BLaER1 treated with 17β-estradiol and CSF1 and Interleukin-3, amounts not matched to agents 10 nM and 100 nM (cell line): ENCODE data around the gene GAS7.

ENCODE experiments used
- H3K27ac ChIP-seq, 11 experiments: shearing (Covaris generic); formaldehyde crosslinking; 2 replicates each; pipeline ENCODE4 v1.8.1; 2022
- H3K27me3 ChIP-seq, 11 experiments: shearing (Covaris generic); formaldehyde crosslinking; 2 replicates each; pipeline ENCODE4 v1.8.1; 2022
- H3K36me3 ChIP-seq, 11 experiments: shearing (Covaris generic); formaldehyde crosslinking; 2 replicates each; pipeline ENCODE4 v1.8.1; 2022
- H3K4me1 ChIP-seq, 10 experiments: shearing (Covaris generic); formaldehyde crosslinking; 2 replicates each; pipeline ENCODE4 v1.8.1; 2022
- H3K4me2 ChIP-seq, 11 experiments: shearing (Covaris generic); formaldehyde crosslinking; 2 replicates each; pipeline ENCODE4 v1.8.1; 2022
- H3K4me3 ChIP-seq, 10 experiments: shearing (Covaris generic); formaldehyde crosslinking; 2 replicates each; pipeline ENCODE4 v1.8.1; 2022
- H3K9ac ChIP-seq, 11 experiments: shearing (Covaris generic); formaldehyde crosslinking; 2 replicates each; pipeline ENCODE4 v1.8.1; 2022
- H3K9me3 ChIP-seq, 11 experiments: shearing (Covaris generic); formaldehyde crosslinking; replicated peaks in 1 of 11; 2 replicates each; pipeline ENCODE4 v1.8.1; 2022
- H4K20me1 ChIP-seq, 11 experiments: shearing (Covaris generic); formaldehyde crosslinking; 2 replicates each; pipeline ENCODE4 v1.8.1; 2022
- Cebpa-rat ChIP-seq, 11 experiments: shearing (Covaris generic); IDR thresholded peaks; 2 replicates each; pipeline ENCODE4 v1.8.1; 2022

GAS7 gene

DNA sequence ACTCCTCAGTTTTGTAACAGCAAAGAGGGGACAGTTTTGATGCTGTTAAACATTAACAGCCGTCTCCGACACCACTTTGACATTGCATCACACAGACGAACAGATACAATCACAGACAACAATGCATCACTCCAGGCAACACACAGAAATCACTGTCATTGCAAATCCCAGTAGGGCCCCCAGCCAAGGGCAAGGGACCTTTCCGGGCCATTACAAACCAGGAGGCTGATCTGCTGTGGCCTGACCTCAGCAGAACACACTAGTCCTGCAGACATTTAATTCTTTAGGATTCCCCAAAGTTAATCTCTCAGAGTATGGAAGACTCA lies 157.2 kb downstream of the GAS7 start:
- peak overlapping the region in 10 of 11 experiments; percentile 63 to 87 (median 80); a peak in 18 of 22 replicates for H3K9ac ChIP-seq
- peaks cover 97 to 100% (median 100%) of the 10 kb centered on the region in 10 experiments for H3K4me1 ChIP-seq
- H3K4me3 ChIP-seq = peak overlapping the region in 6 of 10 experiments; percentile 6 to 39 (median 10); a peak in 3 of 20 replicates
- peak overlapping the region; percentile 70 to 99 (median 89) for H3K4me2 ChIP-seq
- TF ChIP-seq Cebpa-rat (IDR thresholded peaks at IDR 0.05) = no peak; a peak in 1 of 22 replicates
- peaks cover 0 to 80% (median 58%) of the 10 kb centered on the region in 11 experiments; a peak in 20 of 22 replicates for H3K36me3 ChIP-seq
- no peaks in the 10 kb centered on the region for H3K27me3 ChIP-seq
- peak overlapping the region; percentile 66 to 100 (median 98); a peak in 21 of 22 replicates for H3K27ac ChIP-seq
- H3K9me3 ChIP-seq = peaks cover 0 to 22% (median 7%) of the 10 kb centered on the region in 11 experiments; a peak in 9 of 22 replicates
- H4K20me1 ChIP-seq = peaks cover 0 to 37% (median 0%) of the 10 kb centered on the region in 11 experiments; a peak in 5 of 22 replicates

DNA sequence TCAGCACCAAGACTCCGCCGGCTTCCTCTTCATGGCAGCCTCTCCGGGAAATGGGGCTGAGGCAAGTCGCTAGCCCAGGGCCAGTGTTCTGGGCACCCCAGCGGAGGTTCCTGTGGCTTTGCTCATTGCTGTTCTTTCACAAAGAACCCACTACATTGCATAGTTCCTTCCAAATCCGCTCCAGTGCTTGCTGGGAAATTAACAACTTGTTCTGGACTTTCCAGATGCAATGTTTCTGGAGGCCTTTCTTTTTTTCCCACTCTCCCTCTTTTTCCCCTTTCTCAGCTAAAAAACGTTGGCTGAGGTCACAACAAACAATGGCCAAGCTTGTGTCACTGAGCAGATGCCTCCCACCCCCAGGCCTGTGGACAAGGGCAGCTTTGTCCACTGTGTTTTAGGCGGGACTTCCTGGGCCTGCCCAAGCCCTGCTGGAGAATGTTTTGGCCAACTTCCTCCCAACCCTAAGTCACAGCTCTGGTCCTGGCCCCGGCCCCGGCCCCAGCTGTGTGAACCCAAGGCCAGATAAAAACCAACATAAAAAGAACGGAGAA lies 161.8 kb downstream of the GAS7 start:
- no peak for TF ChIP-seq Cebpa-rat (IDR thresholded peaks at IDR 0.05)
- peaks cover 0 to 19% (median 4%) of the 10 kb centered on the region in 11 experiments; a peak in 9 of 22 replicates for H3K9me3 ChIP-seq
- H3K4me3 ChIP-seq = peak overlapping the region in 7 of 10 experiments; percentile 4 to 61 (median 35); a peak in 12 of 20 replicates
- peaks cover 0 to 27% (median 0%) of the 10 kb centered on the region in 11 experiments; a peak in 4 of 22 replicates for H4K20me1 ChIP-seq
- H3K27me3 ChIP-seq = no peaks in the 10 kb centered on the region
- H3K4me2 ChIP-seq = peak overlapping the region; percentile 74 to 99 (median 93)
- H3K27ac ChIP-seq = peak overlapping the region; percentile 87 to 100 (median 98)
- H3K4me1 ChIP-seq = peaks cover 95 to 100% (median 98%) of the 10 kb centered on the region in 10 experiments
- H3K9ac ChIP-seq = peak overlapping the region; percentile 82 to 95 (median 91)
- peaks cover 0 to 85% (median 77%) of the 10 kb centered on the region in 11 experiments; a peak in 21 of 22 replicates for H3K36me3 ChIP-seq

DNA sequence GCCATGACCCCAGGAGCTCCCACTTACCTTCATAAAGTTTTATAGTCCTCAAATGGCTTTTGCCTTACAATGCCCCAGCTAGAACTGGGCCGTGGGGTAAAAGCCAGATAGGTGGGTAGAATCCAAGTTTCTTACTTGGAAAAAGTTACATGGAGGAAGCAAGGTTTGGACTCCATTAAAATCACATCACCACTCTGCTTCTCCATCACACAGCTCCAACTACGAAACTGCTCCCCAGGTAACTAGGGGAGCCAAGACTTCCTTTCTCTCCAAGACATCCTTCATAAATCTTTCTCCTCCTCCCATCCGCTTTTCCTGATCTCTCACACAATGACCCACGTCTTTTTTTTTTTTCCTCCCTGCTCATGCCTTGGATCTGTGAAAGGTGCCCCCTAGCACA lies 162.5 kb downstream of the GAS7 start:
- peaks cover 7 to 85% (median 77%) of the 10 kb centered on the region in 11 experiments; a peak in 21 of 22 replicates for H3K36me3 ChIP-seq
- H3K9me3 ChIP-seq = peaks cover 0 to 15% (median 0%) of the 10 kb centered on the region in 11 experiments; a peak in 3 of 22 replicates
- H3K4me3 ChIP-seq = peak overlapping the region in 7 of 10 experiments; percentile 4 to 61 (median 35); a peak in 13 of 20 replicates
- peaks cover 0 to 30% (median 1%) of the 10 kb centered on the region in 11 experiments; a peak in 7 of 22 replicates for H4K20me1 ChIP-seq
- H3K27ac ChIP-seq = peak overlapping the region; percentile 87 to 100 (median 98)
- peak overlapping the region; percentile 82 to 95 (median 91) for H3K9ac ChIP-seq
- peaks cover 95 to 100% (median 98%) of the 10 kb centered on the region in 10 experiments for H3K4me1 ChIP-seq
- TF ChIP-seq Cebpa-rat (IDR thresholded peaks at IDR 0.05) = no peak
- H3K4me2 ChIP-seq = peak overlapping the region; percentile 74 to 99 (median 93)
- H3K27me3 ChIP-seq = no peaks in the 10 kb centered on the region

DNA sequence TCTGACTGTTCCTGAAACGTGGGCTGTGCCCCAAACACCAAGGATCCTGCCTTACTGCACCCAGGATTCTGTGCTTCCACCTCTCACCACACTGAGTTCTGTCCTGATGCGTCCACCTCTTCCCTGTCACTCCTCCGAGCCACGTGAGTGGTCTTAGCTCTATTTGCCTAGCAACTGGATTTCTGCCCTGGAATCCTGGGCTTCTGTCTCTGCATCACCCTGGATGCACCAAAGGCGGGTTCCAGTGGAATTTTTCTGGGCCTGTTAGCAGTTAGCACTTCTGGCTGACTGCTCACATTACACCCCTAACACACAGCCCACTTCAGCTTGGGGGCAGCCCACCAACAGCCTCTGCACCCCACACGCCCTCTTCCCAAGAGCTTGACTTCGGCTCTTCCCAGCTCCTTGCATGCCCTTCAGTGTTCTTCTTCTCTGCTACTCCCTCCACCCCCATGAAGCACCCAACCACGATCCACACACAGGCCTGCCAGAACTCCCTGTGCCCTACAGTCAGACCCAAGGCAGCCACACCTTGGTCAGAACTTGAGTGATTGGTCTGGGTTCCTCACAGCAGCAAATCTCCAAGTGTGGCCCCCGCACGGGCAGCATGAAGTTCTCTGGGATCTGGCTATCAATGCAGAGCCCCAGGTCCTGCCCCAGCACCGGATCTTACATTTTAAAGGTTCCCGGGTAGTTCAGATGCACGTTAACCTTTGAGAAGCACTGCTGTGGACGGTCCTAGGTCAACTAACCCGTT lies 163.5 kb downstream of the GAS7 start:
- Histone ChIP-seq H3K9ac (peak overlapping the region; percentile 82 to 95 (median 91)), H3K27me3 (no peaks in the 10 kb centered on the region), H3K4me1 (peaks cover 94 to 100% (median 98%) of the 10 kb centered on the region in 10 experiments), H3K9me3 (peaks cover 0 to 21% (median 0%) of the 10 kb centered on the region in 11 experiments; a peak in 2 of 22 replicates), H4K20me1 (peaks cover 0 to 33% (median 11%) of the 10 kb centered on the region in 11 experiments; a peak in 7 of 22 replicates), H3K27ac (peak overlapping the region; percentile 87 to 100 (median 98)), H3K4me3 (peak overlapping the region in 8 of 10 experiments; percentile 20 to 61 (median 48); a peak in 13 of 20 replicates), H3K36me3 (peaks cover 16 to 85% (median 77%) of the 10 kb centered on the region in 11 experiments), H3K4me2 (peak overlapping the region; percentile 74 to 99 (median 93))
- no peak for TF ChIP-seq Cebpa-rat (IDR thresholded peaks at IDR 0.05)

DNA sequence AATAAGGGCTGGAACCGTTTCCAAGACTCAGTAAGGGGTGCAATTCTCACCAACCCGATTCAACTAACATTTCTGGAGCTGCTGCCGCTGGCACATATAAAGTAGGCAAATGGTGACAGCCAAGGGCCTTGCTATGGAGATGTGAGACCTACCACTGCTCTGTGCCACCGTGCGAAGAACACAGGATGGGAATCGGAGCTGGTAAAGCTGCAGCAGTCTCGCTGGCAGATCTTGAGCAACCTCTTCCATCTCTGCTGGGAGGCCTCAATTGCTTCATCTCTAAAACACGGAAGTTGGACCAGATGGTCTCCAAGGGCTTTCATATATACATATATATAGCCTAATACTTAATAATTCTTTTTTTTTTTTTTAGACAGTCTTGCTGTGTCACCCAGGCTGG lies 164.4 kb downstream of the GAS7 start:
- H4K20me1 ChIP-seq = peaks cover 0 to 38% (median 19%) of the 10 kb centered on the region in 11 experiments; a peak in 7 of 22 replicates
- TF ChIP-seq Cebpa-rat (IDR thresholded peaks at IDR 0.05) = peak; percentile 94 to 99 (median 99)
- peaks cover 0 to 17% (median 0%) of the 10 kb centered on the region in 11 experiments; a peak in 2 of 22 replicates for H3K9me3 ChIP-seq
- peak overlapping the region; percentile 74 to 99 (median 93) for H3K4me2 ChIP-seq
- H3K4me3 ChIP-seq = peak overlapping the region; percentile 9 to 67 (median 50); a peak in 18 of 20 replicates
- peak overlapping the region; percentile 82 to 95 (median 91) for H3K9ac ChIP-seq
- H3K4me1 ChIP-seq = peaks cover 90 to 100% (median 98%) of the 10 kb centered on the region in 10 experiments
- peaks cover 22 to 85% (median 77%) of the 10 kb centered on the region in 11 experiments for H3K36me3 ChIP-seq
- no peaks in the 10 kb centered on the region for H3K27me3 ChIP-seq
- peak overlapping the region; percentile 87 to 100 (median 98) for H3K27ac ChIP-seq

DNA sequence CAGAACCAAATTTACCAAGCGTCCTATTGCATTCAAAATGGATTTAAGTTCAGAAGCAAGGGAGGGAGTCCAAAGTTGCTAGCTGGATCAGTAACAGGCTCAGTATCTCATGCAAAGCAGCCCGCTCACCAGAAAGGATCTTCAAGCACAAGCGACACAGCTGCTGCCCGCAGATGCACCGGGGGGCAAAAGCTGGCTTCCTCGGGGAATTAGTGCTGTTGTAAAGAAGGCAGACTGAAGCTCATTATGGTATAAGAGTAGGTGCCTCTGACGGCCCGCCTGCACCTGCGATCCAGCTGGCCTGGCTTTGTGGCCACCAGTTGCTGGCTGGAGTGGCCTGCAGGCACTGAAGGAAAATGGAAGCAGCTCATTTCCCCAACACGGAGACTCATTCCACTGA lies 165.0 kb downstream of the GAS7 start:
- peaks cover 0 to 13% (median 0%) of the 10 kb centered on the region in 11 experiments; a peak in 2 of 22 replicates for H3K9me3 ChIP-seq
- H3K4me3 ChIP-seq = peak overlapping the region; percentile 11 to 67 (median 50); a peak in 18 of 20 replicates
- peaks cover 22 to 85% (median 73%) of the 10 kb centered on the region in 11 experiments for H3K36me3 ChIP-seq
- peaks cover 92 to 100% (median 98%) of the 10 kb centered on the region in 10 experiments for H3K4me1 ChIP-seq
- H3K4me2 ChIP-seq = peak overlapping the region; percentile 74 to 99 (median 93)
- peaks cover 0 to 44% (median 19%) of the 10 kb centered on the region in 11 experiments; a peak in 8 of 22 replicates for H4K20me1 ChIP-seq
- no peaks in the 10 kb centered on the region for H3K27me3 ChIP-seq
- H3K9ac ChIP-seq = peak overlapping the region; percentile 82 to 95 (median 91)
- peak overlapping the region; percentile 87 to 100 (median 98) for H3K27ac ChIP-seq
- no peak for TF ChIP-seq Cebpa-rat (IDR thresholded peaks at IDR 0.05)

DNA sequence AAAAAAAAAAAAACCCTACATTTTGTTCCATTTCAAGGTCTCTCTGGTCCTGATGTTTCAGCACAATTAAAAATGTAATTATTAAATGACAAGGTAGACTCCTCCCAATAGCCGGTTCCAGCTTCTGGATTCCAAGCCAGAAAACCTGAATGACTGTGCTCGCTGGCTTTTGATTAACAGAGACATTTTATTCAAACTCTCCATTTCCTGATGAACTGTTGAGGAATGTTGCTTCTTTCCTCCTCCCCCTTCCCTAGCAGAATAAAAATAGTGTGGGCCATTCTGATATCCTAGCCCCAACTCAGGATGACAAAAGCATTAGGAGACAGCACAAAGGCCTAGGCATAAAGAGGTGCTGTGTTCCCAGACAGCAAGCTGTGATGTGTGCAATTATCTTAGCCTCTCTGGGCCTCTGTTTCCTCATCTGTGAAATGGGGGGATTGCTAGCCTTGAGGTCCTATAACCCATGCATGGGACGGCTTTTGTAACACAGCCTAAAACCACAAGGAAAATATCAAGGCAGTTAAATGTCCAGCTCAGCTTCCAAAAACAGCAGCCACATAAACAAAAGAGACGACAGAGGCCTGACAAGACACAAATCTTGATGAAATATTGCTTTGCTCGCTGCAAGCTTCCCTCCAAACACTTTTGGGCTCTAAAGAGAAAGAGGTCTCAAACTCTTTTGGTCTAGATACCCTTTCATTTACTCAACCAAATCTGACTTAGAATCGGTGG lies 166.1 kb downstream of the GAS7 start:
- no peak for TF ChIP-seq Cebpa-rat (IDR thresholded peaks at IDR 0.05)

More for the DNA sequence above, 166.1 kb downstream of the GAS7 start:
- Histone ChIP-seq H3K36me3 (peaks cover 26 to 85% (median 72%) of the 10 kb centered on the region in 11 experiments), H3K9ac (peak overlapping the region; percentile 82 to 95 (median 91)), H3K4me2 (peak overlapping the region; percentile 74 to 99 (median 93)), H4K20me1 (peaks cover 0 to 55% (median 28%) of the 10 kb centered on the region in 11 experiments; a peak in 9 of 22 replicates), H3K9me3 (peaks cover 0 to 13% (median 0%) of the 10 kb centered on the region in 11 experiments; a peak in 1 of 22 replicates), H3K27me3 (no peaks in the 10 kb centered on the region), H3K4me3 (peak overlapping the region in 8 of 10 experiments; percentile 23 to 67 (median 52); a peak in 8 of 20 replicates), H3K27ac (peak overlapping the region; percentile 87 to 100 (median 98)), H3K4me1 (peaks cover 91 to 100% (median 98%) of the 10 kb centered on the region in 10 experiments)
